Keratinocyte (primary cell): ENCODE data around the gene JDP2.

ENCODE experiments used
- EZH2 ChIP-seq: IDR thresholded peaks from one replicate; pipeline ENCODE4 v1.6.1; 2012; ENCODE audit warnings: inconsistent platforms, mild to moderate bottlenecking, low read length, moderate library complexity
- TF ChIP-seq, protein P1 (sequence below), 3 experiments: IDR thresholded peaks in 1 of 3; conservative IDR thresholded peaks in 1 of 3; optimal IDR thresholded peaks in 1 of 3; 2 replicates in 2 of 3; 3 replicates in 1 of 3; pipeline versions ENCODE3 to v1.5.1; 2011; ENCODE audit warnings: low read length in 3 of 3, mild to moderate bottlenecking in 3 of 3, moderate library complexity in 2 of 3, control low read depth in 1 of 3, inconsistent platforms in 1 of 3; ENCODE audit not compliant: insufficient read depth in 2 of 3; ENCODE audit errors: extremely low read depth in 1 of 3

DNA sequence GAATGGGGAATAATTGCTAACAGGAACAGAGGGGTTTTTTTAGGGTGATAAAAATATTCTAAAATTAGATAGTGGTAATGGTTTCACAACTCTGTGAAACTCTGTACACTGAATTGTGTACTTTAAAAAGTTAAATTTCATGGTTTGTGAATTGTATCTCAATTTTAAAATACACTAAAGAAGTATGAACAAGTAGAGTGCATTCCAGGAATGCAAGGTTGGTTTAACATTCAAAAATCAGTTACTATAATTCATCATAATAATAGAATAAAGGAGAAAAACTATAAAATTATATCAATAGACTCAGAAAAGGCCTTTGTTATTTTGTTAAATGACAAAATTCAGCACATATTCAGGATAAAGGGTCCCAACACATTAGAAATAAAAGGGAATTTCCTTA lies 83.4 kb downstream of the JDP2 start:
- TF ChIP-seq, protein P1, sequence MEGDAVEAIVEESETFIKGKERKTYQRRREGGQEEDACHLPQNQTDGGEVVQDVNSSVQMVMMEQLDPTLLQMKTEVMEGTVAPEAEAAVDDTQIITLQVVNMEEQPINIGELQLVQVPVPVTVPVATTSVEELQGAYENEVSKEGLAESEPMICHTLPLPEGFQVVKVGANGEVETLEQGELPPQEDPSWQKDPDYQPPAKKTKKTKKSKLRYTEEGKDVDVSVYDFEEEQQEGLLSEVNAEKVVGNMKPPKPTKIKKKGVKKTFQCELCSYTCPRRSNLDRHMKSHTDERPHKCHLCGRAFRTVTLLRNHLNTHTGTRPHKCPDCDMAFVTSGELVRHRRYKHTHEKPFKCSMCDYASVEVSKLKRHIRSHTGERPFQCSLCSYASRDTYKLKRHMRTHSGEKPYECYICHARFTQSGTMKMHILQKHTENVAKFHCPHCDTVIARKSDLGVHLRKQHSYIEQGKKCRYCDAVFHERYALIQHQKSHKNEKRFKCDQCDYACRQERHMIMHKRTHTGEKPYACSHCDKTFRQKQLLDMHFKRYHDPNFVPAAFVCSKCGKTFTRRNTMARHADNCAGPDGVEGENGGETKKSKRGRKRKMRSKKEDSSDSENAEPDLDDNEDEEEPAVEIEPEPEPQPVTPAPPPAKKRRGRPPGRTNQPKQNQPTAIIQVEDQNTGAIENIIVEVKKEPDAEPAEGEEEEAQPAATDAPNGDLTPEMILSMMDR (optimal IDR thresholded peaks at IDR 0.05 in 1 of 3, IDR thresholded peaks at IDR 0.05 in 1 of 3, conservative IDR thresholded peaks at IDR 0.05 in 1 of 3; ENCODE audit: extremely low read depth in 1 of 3, insufficient read depth in 2 of 3, low read length in 3 of 3): no peak
- TF ChIP-seq EZH2: no peak
